ENCODE results near the gene GSAP.

DNA sequence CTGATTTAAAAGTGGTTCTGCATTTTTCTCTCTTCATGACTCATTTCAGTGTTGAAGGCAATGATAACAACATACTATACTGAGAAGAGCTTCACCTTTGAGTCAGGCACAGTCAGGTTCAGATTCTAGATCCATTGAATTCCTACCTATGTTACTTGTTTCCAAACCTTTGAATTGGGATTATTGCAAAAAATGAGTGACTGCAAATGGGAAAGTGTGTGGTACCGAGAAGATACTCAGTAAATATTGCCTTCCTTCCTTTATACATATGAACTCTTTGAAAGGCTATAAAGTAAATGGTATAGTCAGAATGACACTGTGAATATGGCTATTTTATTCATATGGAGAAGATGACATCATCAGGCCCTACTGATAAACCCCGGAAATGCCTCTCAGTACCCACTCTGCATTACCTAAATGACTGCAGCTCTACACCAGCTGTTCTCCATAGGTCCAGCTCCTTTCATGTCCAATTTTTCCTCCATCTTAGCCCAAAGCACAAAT, 149.8 kb downstream of the GSAP start:
- TF ChIP-seq CTCF (IDR thresholded peaks at IDR 0.05; ENCODE audit: insufficient read depth, low read length, poor library complexity, severe bottlenecking) (no peak), EZH2phosphoT487 (conservative IDR thresholded peaks at IDR 0.05; ENCODE audit: low read length) (no peak)

Measured in SU-DHL-6 (cell line).